ENCODE results near the gene IQCM.

IQCM gene

GRCh38 chr4:149708513-149709130, 107.0 kb downstream of the IQCM start:
- DNase-seq, result peak; percentile 62

GRCh38 chr4:149707862-149708261, 107.8 kb downstream of the IQCM start:
- DNase-seq, result no peak

GRCh38 chr4:149706942-149707341, 108.7 kb downstream of the IQCM start:
- peak; percentile 50 for DNase-seq

GRCh38 chr4:149702414-149703293, 113.0 kb downstream of the IQCM start:
- DNase-seq, result no peak

- no peak for DNase-seq
Observed at GRCh38 chr4:149701435-149702156, 114.0 kb downstream of the IQCM start.

DNA sequence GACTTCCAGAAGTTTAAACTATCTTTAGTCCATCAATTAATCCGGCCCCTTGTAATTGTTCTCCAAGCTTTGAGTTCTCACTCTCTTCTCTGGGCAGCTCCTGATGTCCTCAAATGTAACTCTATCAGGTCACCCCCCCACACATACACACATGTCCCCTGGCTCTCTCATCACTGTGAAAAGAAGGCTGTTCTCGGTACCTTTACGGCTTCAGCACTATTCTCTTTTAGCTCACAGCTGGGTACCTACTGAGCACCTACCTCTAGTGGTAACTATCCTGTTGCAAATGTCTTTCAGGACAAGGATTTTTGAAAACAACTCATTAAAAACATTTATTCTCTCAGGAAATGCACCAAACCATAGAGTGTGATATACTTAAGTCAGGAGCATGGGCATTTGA, 115.4 kb downstream of the IQCM start:
- no peak for DNase-seq

- no peak for DNase-seq
Observed at GRCh38 chr4:149699642-149700041, 116.0 kb downstream of the IQCM start.

DNA sequence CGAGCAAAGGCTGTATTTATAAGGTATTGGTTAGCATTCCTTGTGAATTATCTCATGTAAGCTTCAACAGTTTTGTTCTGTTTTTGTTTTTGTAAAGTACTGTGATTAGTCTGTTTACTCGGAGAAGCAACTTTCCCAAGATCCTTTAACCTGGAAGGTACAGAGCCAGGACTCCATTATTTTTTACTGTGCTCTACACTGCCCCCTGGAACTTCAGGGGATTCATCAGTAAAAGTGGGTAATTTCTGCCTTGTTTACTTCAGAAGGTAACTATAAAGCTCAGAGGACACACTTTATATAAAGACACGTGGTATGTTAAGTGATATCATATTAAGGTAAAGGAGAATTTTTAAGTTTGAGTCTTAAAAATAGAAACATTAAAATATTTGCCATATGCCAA, 124.9 kb downstream of the IQCM start:
- DNase-seq, result no peak

GRCh38 chr4:149684516-149684915, 131.1 kb downstream of the IQCM start:
- DNase-seq, result no peak

DNA sequence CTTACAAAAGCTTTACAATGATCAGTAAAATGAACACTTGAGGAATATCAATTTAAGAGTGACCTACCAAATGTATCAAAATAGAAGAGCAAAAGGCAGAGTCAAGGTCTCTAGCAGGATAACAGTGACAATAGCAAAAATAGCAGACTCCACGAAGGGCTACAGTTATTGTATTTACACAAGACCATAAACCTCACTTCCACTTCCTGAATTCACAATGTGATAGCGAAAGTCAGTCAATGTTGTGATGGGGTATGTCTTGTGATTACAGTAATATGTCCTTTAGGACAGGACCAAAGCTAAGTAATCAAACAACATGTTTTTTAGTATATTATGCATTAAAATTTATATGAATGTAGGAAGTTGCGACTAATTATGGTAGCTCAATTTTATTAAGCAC, 139.6 kb downstream of the IQCM start:
- no peak for DNase-seq

GRCh38 chr4:149645790-149646189, 169.9 kb downstream of the IQCM start:
- DNase-seq, result no peak

DNA sequence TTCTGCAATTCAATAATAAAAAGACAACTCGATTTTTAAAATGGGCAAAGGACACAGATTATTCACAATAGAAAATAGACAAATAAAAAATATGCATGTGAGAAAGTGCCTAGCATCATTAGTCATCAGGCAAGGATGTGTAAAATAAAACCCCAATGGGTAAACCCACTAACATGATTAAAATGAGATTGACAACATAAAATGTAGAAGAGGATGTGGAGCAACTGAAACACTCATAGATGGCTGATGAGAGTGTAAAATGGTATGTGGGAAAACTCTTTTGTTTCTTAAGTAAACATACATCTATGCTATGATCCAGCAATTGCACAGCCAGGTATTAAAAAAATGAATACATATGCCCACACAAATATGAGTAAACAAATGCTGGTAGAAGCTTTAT, 177.6 kb downstream of the IQCM start:
- DNase-seq, result no peak

DNA sequence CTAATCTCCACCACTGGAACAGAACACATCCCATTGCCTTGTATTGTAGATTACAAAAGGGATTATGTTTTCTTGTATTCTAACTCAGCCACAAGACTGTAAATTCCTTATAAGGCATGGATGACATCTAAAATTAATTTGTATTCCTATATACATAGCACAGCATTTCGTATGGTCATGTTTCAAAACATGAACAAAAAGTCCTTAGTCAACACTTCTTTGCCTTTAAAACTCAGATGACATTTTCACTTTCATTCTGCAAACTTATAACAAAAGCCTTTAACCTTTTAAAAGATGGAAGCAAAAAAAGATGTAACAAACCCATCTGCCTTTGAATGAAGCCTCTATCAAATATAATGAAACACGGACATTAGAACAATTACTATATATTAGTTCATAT, 181.3 kb downstream of the IQCM start:
- DNase-seq, result no peak

GRCh38 chr4:149631629-149632028, 184.0 kb downstream of the IQCM start:
- DNase-seq, result no peak

GRCh38 chr4:149630064-149630463, 185.6 kb downstream of the IQCM start:
- no peak for DNase-seq

- peak; percentile 68 for DNase-seq
Observed at GRCh38 chr4:149605601-149606378, 209.9 kb downstream of the IQCM start.

- DNase-seq, result no peak
Observed at GRCh38 chr4:149604827-149605226, 210.8 kb downstream of the IQCM start.

GRCh38 chr4:149595500-149595899, 220.1 kb downstream of the IQCM start:
- DNase-seq, result no peak

GRCh38 chr4:149589826-149590225, 225.8 kb downstream of the IQCM start:
- DNase-seq, result no peak

- DNase-seq, result peak; percentile 26
Observed at GRCh38 chr4:149584722-149585121, 230.9 kb downstream of the IQCM start.

- no peak for DNase-seq
Observed at GRCh38 chr4:149574971-149575370, 240.7 kb downstream of the IQCM start.

GRCh38 chr4:149572716-149573115, 242.9 kb downstream of the IQCM start:
- DNase-seq, result no peak

- no peak for DNase-seq
Observed at GRCh38 chr4:149555799-149556198, 259.8 kb downstream of the IQCM start.

Data from kidney glomerular epithelial cell (primary cell).